Spinal cord (tissue), 10 donors: Measurements from ENCODE around the gene KANSL1L. TPM values are rescaled to one million over a fixed set of nuclear protein-coding genes. Genes with fewer than 3 reads are reported as not detected.

Experiments
- DNase-seq, 6 donors: peaks; one replicate each; pipeline versions ENCODE4 v3.0.0 to v3.0.0-alpha.2; 2013 to 2015; ENCODE audit warnings: low spot score in 6 of 6, low read depth in 4 of 6
- H3K27ac ChIP-seq: one replicate; pipeline ENCODE4 v1.5.1; 2013; ENCODE audit warnings: low read depth, low read length, control low read depth
- H3K27me3 ChIP-seq: one replicate; pipeline ENCODE4 v1.6.1; 2013; ENCODE audit warnings: low read length; ENCODE audit not compliant: control insufficient read depth, insufficient read depth
- H3K36me3 ChIP-seq: one replicate; pipeline ENCODE4 v1.6.1; 2013; ENCODE audit warnings: low read length; ENCODE audit not compliant: control insufficient read depth, insufficient read depth
- H3K4me1 ChIP-seq: one replicate; pipeline ENCODE4 v1.6.1; 2013; ENCODE audit warnings: low read length; ENCODE audit not compliant: control insufficient read depth, insufficient read depth
- H3K4me3 ChIP-seq: one replicate; pipeline ENCODE4 v1.5.1; 2013; ENCODE audit warnings: low read depth, low read length, control low read depth
- H3K9me3 ChIP-seq: one replicate; pipeline ENCODE4 v1.6.1; 2013; ENCODE audit warnings: low read length; ENCODE audit not compliant: control insufficient read depth, insufficient read depth
- WGBS: methylation state at CpG from one replicate; pipeline ENCODE4 v1.1.5; 2013; ENCODE audit warnings: missing lambda C conversion rate; ENCODE audit not compliant: insufficient coverage; 5-methylcytosine and 5-hydroxymethylcytosine counted together
- polyA plus RNA-seq, 2 donors: library from polyadenylated mRNA; unstranded; fragments of 120-200 nt; gene quantifications; one replicate each; pipeline ENCODE4 v1.2.1, GENCODE V29; 2013; ENCODE audit not compliant: insufficient read length in 2 of 2
- total RNA-seq, 2 donors: library from RNA; depleted of rRNA in 1 of 2; stranded (reverse); fragments of 120-200 nt in 1 of 2; fragments of >200 nt in 1 of 2; gene quantifications; one replicate each; pipeline versions ENCODE4 v1.2.3 to v1.2.4, GENCODE V29; 2013 to 2014
- donor health status: healthy.

Gene KANSL1L
- total and polyA plus RNA-seq, 4 donors, result 23.1 to 69.6 (median 35.4) TPM

DNA sequence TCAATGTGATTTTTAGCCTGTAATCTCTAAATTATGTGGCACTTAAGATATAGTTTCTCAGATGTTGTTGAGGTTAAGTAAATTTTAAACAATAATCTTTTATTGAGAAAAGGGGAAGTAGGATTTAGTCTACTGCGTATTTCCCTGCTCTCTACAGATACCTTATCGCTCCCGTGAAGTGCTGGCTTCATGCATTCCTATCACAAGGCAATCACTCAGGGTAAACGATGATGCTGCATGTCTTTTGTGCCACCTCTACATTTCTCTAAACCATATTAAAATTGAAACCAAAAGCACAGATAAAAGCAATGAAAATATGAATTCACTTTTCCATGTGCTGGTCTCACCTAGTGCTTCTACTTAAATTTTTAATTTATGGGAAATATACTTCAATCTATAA, 183.2 kb downstream of the KANSL1L start:
- Histone ChIP-seq H3K27me3 (no peaks in the 10 kb centered on the region), H3K4me1 (no peaks in the 10 kb centered on the region), H3K36me3 (no peaks in the 10 kb centered on the region), H3K9me3 (no peaks in the 10 kb centered on the region), H3K27ac (no peak overlapping the region), H3K4me3 (no peak overlapping the region)
- DNase-seq, result no peak
- WGBS, result 100% methylated on average over 2 of the region's 4 CpGs

DNA sequence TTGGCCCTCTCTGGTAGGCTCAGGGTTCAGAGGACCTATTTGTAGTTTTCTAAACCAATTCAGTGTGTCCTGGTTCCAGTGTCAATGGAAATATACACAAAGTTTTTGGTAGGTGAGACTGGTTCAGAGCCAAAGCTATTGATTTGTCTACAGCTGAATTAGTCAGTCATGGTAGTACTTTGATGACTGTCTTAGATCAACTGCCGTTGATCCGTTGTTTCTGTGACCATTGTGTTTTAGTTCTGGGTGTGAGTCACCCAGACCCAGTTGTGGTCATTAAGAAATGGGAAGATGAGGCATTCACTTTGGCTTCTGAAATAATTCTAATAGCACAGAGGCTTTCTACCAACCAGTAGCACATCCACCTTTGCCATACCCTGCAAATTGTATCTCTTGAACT, 184.8 kb downstream of the KANSL1L start:
- WGBS, result 94% methylated on average over 2 of the region's 2 CpGs
- no peak overlapping the region for H3K27ac ChIP-seq
- no peak overlapping the region for H3K4me3 ChIP-seq
- no peaks in the 10 kb centered on the region for H3K9me3 ChIP-seq
- H3K27me3 ChIP-seq, result no peaks in the 10 kb centered on the region
- H3K4me1 ChIP-seq, result no peaks in the 10 kb centered on the region
- no peak for DNase-seq
- H3K36me3 ChIP-seq, result no peaks in the 10 kb centered on the region

DNA sequence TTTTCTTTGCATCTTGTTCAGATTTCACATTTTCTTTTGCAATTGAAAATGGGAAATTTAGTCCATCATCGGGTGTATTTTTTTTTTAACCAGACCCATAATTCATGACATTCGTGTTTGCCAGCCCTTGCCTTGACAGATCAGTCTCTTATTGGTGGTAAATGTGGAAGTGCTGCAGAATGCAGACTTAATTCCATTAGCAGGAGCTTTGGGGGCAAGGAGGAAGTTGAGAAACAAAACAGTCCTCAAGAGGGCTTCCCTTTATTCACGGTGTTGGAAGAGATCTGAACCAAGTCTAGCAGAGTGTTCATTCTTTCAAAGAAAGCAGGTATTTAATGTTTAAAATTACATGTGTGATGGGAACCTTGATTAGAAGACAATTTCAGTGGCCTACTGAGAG, 185.3 kb downstream of the KANSL1L start:
- Histone ChIP-seq H3K27ac (no peak overlapping the region), H3K4me1 (no peaks in the 10 kb centered on the region), H3K36me3 (no peaks in the 10 kb centered on the region), H3K4me3 (no peak overlapping the region), H3K9me3 (no peaks in the 10 kb centered on the region), H3K27me3 (no peaks in the 10 kb centered on the region)
- 50% methylated on average over 1 of the region's 3 CpGs for WGBS
- DNase-seq, result no peak

DNA sequence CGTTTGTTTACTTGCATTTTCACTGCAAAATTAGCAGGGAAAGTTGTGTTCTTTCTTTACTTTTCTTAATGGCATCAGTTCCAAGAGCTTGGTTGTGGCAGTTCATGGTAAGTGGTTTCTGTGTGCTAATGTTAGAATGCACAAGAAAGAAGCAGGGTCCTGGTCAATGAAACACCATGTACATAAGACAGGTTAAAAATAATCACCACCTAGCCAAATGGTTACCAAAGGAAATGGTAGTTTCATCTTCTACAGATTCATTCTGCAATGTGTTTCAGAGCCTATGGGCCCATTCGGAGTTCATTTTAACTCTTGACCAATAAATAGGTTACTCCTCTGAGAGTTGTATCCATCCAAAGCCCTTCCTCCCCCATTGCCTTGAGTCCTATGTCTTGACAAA, 186.9 kb downstream of the KANSL1L start:
- 100% methylated on average over 2 of the region's 2 CpGs for WGBS

DNA sequence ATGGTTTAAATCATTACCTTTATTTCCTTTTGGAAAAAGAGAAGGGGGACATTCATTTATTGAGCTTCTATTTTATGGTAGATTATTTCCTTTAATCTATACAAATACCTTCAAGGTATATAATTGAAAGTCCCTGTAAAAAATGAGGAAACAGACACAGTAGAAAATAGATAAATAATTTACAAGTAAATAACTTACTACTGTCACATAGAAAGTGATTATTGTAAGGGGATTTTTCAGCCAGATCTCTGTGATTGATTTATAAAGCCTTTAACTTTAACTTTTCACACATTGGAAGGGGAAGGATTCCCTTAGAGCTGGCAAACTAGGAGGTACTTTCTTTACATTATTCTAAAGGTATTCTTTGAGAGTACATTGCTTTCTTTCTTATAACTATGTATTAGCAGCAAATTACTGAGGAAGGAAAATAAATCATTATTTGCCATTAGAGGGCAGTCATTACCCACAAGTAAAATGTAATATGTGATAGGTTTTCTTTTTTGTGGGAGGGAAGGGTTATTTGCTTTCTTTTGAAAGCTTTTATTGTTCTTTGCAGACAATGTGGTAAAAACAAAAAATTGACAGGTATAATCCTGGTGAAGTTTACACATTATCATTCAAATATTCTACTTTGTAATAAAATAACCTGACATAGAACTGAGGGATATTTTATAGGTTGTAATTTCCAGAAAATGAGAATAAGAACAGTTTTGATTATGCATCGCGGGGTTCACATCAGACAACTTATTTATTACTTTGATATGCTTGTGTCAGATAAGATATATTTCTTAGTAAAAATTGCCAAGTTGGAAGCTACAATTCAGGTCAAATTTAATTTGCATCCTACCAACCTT, 193.6 kb downstream of the KANSL1L start:
- Histone ChIP-seq H3K4me1 (peaks cover 3% of the 10 kb centered on the region), H3K27me3 (no peaks in the 10 kb centered on the region), H3K4me3 (no peak overlapping the region), H3K36me3 (peaks cover 5% of the 10 kb centered on the region), H3K9me3 (no peaks in the 10 kb centered on the region), H3K27ac (no peak overlapping the region)
- no CpG with 5 or more reads among the region's 2 CpGs for WGBS
- peak in 2 of 6 donors; percentile 57 to 71 for DNase-seq

More for the DNA sequence above, 186.9 kb downstream of the KANSL1L start:
- DNase-seq, result no peak
- H3K36me3 ChIP-seq, result no peaks in the 10 kb centered on the region
- no peaks in the 10 kb centered on the region for H3K4me1 ChIP-seq
- H3K27me3 ChIP-seq, result no peaks in the 10 kb centered on the region
- H3K9me3 ChIP-seq, result no peaks in the 10 kb centered on the region
- H3K4me3 ChIP-seq, result no peak overlapping the region
- H3K27ac ChIP-seq, result no peak overlapping the region

DNA sequence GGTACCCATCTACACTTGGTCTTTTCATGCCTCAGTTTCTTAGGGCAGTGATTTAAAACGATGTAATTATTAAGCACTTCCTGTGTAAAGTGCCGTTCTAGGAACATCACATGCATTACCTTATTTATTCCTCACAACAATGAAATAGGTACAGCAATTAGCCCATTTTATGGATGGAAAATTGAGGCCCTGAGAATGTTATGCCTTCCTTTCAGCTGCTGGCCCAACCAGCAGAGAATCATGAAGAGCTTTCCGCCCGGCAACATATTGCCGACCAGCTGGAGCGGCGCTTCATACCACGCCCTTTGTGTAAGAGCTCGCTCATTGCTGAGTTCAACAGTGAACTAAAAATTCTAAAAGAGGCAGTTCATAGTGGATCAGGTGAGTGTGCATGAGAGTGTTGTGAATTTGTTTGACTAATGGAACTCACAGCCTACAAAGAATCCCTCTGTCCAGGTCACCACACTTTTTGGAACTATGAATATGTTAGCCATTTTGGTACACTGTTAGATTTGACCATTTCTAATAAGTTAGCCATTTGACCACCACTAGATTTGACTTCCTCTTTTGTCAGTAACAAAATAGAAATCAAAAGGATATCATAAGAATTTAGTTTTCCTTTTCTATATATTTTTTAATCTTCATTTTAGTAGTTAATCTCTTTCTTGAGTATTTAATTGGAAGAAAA, 194.4 kb downstream of the KANSL1L start:
- peaks cover 3% of the 10 kb centered on the region for H3K4me1 ChIP-seq
- H3K36me3 ChIP-seq, result peaks cover 5% of the 10 kb centered on the region
- no peaks in the 10 kb centered on the region for H3K27me3 ChIP-seq
- H3K9me3 ChIP-seq, result no peaks in the 10 kb centered on the region
- DNase-seq, result no peak
- no peak overlapping the region for H3K4me3 ChIP-seq
- WGBS, result 83% methylated on average over 7 of the region's 9 CpGs
- H3K27ac ChIP-seq, result no peak overlapping the region

DNA sequence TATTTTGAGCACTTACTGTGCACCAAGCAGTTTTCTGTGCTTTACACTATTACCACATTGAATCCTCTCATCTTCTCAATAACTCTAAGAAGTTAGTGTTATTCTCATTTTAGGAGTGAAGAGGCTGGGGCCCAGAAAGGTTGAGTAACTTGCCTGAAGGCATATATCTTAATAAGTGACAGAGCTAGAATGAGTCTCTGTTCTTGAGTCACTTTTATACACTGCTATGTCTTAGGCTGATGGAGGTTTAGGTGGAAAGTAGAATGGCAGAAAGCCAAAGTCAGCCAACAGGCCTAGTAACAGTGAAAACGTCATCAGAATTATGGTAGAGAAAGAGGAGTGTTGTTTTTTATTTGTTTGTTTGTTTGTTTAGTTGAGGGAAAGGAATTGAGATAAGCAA, 196.6 kb downstream of the KANSL1L start:
- WGBS, result 36% methylated on average over 1 of the region's 1 CpG
- no peak overlapping the region for H3K27ac ChIP-seq
- H3K9me3 ChIP-seq, result no peaks in the 10 kb centered on the region
- H3K36me3 ChIP-seq, result peaks cover 5% of the 10 kb centered on the region
- H3K27me3 ChIP-seq, result no peaks in the 10 kb centered on the region
- no peak for DNase-seq
- H3K4me3 ChIP-seq, result no peak overlapping the region
- peaks cover 3% of the 10 kb centered on the region for H3K4me1 ChIP-seq

DNA sequence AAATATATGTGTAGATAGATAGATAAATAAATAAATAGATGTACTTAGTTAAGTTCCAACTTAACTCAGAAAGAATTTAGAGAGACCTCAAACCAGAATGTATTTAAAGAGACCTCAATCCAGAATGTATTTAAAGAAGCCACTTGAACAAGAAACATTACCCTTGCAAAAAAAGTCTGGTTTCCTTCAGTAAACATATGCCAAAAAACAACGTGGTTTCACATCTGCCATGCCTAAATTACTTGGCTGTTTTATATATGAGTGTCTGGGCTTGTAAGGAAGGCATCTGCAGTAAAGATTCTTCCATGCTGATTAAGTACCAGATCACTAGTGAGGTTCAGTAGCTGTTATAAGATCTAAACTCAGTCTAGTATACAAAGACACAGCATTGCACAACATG, 197.9 kb downstream of the KANSL1L start:
- DNase-seq, result peak in 1 of 6 donors; percentile 42
- Histone ChIP-seq H3K4me3 (no peak overlapping the region), H3K9me3 (no peaks in the 10 kb centered on the region), H3K27ac (no peak overlapping the region), H3K27me3 (no peaks in the 10 kb centered on the region), H3K36me3 (peaks cover 3% of the 10 kb centered on the region), H3K4me1 (no peaks in the 10 kb centered on the region)
- WGBS, result no CpG with 5 or more reads among the region's 1 CpG
